HUES64 (cell line): ENCODE data around the gene TNKS1BP1.

ENCODE experiments used
- H3K27ac ChIP-seq: 2 replicates; pipeline ENCODE4 v1.7.0; 2013; ENCODE audit warnings: low read depth, low read length, inconsistent platforms
- H3K27me3 ChIP-seq: 2 replicates; pipeline ENCODE4 v1.6.1; 2013; ENCODE audit warnings: mild to moderate bottlenecking, low read length; ENCODE audit not compliant: insufficient read depth
- H3K36me3 ChIP-seq: 2 replicates; pipeline ENCODE4 v1.6.1; 2013; ENCODE audit warnings: mild to moderate bottlenecking, low read length; ENCODE audit not compliant: insufficient read depth
- H3K4me1 ChIP-seq: 2 replicates; pipeline ENCODE4 v1.6.1; 2013; ENCODE audit warnings: mild to moderate bottlenecking, low read length, moderate library complexity; ENCODE audit not compliant: insufficient read depth
- H3K4me3 ChIP-seq: 2 replicates; pipeline ENCODE4 v1.5.1; 2013; ENCODE audit warnings: mild to moderate bottlenecking, low read length, moderate library complexity
- H3K9ac ChIP-seq: 2 replicates; pipeline ENCODE4 v1.6.1; 2013; ENCODE audit warnings: mild to moderate bottlenecking, low read depth, low read length
- H3K9me3 ChIP-seq: 2 replicates; pipeline ENCODE4 v1.6.1; 2013; ENCODE audit warnings: low read depth, low read length; ENCODE audit not compliant: insufficient read depth
- WGBS: fragments of 150-250, 120-280 bp; methylation state at CpG from one replicate; pipeline ENCODE4 v1.1.7; 2013; ENCODE audit warnings: missing lambda C conversion rate; 5-methylcytosine and 5-hydroxymethylcytosine counted together

The TNKS1BP1 gene

DNA sequence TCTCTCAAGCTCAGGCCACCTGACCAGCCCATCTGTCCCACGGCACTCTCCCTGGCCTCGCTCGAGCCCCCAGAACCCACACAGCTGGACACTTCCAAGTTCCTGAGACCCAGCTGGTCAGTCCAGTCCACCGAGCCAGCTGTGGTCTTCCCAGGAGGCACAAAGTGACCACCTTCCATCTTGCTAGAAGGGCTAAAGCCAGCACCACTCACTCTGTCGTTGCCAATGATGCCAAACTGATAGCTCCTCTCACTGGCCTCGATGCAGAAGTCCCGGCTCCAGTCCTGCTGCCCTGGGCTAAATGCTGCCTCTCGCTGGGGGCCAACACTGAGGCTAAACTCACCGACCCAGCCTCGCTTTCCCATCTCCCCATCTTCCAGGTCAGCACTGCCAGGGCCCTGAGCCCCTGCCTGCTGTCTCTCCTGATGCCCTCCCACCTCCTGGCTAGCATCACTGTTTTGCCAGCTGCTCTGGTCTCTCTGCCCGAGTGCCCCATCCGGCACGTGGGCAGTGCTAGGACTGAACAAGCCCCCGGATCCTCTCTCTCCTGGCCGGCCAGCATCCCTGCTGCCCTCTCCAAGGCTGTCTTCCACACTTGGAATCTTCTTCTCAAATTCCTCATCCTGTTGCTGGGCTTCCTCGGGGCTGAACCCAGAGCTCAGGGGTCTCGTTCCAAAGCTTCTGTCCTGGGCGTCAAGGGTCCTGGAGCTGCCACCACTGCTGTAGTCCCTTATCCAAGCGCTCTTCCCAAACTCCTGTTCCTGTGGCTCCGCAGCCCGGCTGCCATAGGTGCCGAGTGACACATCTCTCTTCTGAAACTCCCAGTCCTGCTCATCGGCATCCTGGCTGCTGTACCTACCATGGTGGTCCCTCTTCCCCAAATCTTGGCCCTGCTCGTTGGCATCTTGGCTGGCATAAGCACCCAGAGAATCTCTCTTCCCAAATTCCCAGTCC lies 15.4 kb downstream of the TNKS1BP1 start:
- Histone ChIP-seq H3K27ac (no peak overlapping the region), H3K36me3 (peaks cover 59% of the 10 kb centered on the region), H3K9ac (no peak overlapping the region), H3K4me1 (peaks cover 17% of the 10 kb centered on the region; the same call in 1 of the 2 replicates), H3K4me3 (no peak overlapping the region), H3K27me3 (no peaks in the 10 kb centered on the region), H3K9me3 (no peaks in the 10 kb centered on the region)
- 93% methylated on average over 24 of the region's 24 CpGs for WGBS

DNA sequence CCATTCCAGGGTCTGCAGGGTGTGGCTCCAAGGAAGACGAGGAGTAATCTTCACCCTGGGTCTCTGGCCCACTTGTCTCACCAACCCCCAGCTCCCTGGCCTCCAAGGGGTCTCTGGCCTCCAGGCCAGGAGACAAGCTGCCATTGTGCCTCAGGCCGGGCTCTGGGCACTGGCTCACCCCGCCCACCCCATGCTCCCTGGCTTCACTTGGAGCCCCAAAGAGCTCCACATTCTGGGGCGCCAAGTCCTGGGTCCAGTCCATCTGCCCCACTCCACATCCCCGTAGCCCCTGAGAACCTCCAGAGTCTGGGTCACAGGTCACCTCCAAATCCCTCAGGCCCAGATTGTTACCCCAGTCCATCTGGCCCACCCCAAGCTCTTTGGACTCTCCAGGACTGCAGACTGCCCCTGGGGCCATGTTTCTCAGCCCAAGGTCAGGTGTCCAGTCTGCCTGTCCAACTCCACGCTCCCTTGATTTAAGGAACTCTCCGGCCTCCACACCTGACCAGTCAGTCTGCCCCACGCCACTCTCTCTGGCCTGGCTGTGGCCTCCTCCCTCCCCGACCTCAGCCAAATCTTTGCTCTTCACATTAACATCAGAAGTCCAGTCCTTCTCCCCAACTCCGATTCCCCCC lies 16.2 kb downstream of the TNKS1BP1 start:
- peaks cover 50% of the 10 kb centered on the region for H3K36me3 ChIP-seq

DNA sequence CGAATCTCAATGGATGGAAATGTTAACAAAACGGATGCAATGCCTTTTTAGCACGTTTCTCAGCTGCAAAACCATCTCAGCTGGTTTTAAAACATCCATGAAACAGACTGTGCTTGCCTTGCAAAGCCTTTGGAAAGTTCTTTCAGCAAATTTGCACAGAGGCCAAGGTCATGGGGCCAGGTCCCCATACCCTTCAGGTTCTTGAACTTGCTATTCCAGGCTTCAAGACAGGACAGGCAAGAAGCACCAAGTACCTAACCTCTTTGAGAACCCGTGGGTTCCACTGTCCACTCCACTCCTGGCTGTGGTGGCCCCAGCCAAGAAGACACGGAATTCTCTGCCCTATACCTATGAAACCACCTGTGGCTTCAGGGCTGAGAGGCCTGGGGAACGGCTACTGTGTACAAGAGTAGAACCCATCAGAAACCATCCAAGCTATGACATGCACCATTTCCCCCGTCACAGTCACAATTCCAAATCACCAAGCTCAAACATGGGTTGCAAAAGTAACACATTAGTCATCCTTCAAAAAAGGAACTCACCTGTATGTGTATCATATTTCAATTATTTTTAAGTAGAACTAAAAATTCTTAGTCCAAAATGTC lies 17.0 kb downstream of the TNKS1BP1 start:
- 92% methylated on average over 7 of the region's 7 CpGs for WGBS
- Histone ChIP-seq H3K36me3 (peaks cover 50% of the 10 kb centered on the region), H3K4me3 (no peak overlapping the region), H3K4me1 (peaks cover 14% of the 10 kb centered on the region; the same call in 1 of the 2 replicates), H3K9ac (no peak overlapping the region), H3K9me3 (no peaks in the 10 kb centered on the region), H3K27ac (no peak overlapping the region), H3K27me3 (no peaks in the 10 kb centered on the region)

More for the DNA sequence above, 16.2 kb downstream of the TNKS1BP1 start:
- no peak overlapping the region for H3K27ac ChIP-seq
- H3K4me1 ChIP-seq, result peaks cover 14% of the 10 kb centered on the region; the same call in 1 of the 2 replicates
- H3K9me3 ChIP-seq, result no peaks in the 10 kb centered on the region
- 95% methylated on average over 10 of the region's 10 CpGs for WGBS
- no peak overlapping the region for H3K4me3 ChIP-seq
- H3K9ac ChIP-seq, result no peak overlapping the region
- no peaks in the 10 kb centered on the region for H3K27me3 ChIP-seq

DNA sequence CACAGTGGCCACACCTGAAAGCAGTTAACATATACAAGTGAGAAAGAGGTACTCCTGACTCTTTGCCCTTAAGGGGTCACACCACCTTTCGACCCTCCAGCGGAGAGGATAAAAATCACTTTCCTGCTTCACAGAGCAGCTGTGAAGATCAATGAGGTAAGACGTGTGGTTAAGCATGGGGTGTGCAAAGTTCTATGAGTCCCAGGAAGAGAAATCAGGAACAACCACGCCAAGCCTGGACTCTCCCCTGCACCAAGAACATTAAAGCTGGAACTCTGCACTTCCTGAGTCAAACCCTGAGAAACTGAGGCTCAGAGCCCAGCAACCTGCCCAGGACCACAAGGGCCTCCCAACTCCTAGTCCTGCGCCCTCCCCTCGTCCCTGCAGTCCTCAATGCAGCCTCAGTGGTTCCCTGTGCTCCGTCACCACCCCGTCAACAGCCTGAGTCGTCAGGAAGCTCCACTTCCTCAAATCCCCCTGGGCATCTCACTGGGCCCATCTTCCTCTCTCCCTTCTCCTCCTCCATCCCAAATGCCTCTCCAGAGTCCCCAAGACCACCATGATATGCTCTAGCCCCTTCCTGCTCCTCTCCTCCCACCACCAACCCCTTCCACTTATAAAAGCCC lies 17.7 kb downstream of the TNKS1BP1 start:
- Histone ChIP-seq H3K27ac (no peak overlapping the region), H3K9ac (no peak overlapping the region), H3K4me3 (no peak overlapping the region), H3K4me1 (peaks cover 14% of the 10 kb centered on the region; the same call in 1 of the 2 replicates), H3K36me3 (peaks cover 49% of the 10 kb centered on the region), H3K27me3 (no peaks in the 10 kb centered on the region), H3K9me3 (no peaks in the 10 kb centered on the region)
- WGBS, result 90% methylated on average over 9 of the region's 9 CpGs

DNA sequence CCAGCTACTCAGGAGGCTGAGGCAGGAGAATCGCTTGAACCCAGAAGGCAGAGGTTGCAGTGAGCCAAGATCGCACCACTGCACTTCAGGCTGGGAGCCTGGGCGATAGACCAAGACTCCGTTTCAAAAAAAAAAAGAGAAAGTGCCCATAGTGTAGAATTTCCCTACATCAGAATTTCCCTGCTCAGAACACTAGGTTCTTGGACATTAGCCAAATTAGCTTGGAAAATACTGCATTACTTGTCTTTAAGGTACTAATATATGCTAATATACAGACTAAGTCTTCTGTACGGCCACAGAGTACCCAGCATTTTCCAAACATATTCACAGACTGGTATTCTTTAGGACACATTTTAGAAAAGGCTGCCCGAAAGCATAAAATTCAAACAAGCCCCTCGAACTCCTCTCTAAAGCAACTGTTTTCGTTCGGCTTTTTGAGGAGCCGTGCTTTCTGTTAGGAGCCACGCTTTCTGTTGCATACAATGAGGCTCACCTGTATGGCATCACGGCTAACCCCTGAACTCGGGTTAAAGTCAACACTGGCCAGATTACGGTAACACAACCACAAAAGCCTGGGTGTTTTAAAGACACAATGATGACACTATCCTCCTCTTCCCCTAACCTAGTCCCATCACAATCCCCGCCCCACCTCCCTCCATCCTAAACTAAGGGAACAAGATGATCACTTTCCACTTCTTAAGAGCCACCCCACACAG lies 18.4 kb downstream of the TNKS1BP1 start:
- 93% methylated on average over 15 of the region's 15 CpGs for WGBS
- H3K4me3 ChIP-seq, result no peak overlapping the region
- H3K27ac ChIP-seq, result no peak overlapping the region
- H3K27me3 ChIP-seq, result no peaks in the 10 kb centered on the region
- no peaks in the 10 kb centered on the region for H3K9me3 ChIP-seq
- no peak overlapping the region for H3K9ac ChIP-seq
- H3K4me1 ChIP-seq, result peaks cover 9% of the 10 kb centered on the region; the same call in 1 of the 2 replicates
- H3K36me3 ChIP-seq, result peaks cover 56% of the 10 kb centered on the region

DNA sequence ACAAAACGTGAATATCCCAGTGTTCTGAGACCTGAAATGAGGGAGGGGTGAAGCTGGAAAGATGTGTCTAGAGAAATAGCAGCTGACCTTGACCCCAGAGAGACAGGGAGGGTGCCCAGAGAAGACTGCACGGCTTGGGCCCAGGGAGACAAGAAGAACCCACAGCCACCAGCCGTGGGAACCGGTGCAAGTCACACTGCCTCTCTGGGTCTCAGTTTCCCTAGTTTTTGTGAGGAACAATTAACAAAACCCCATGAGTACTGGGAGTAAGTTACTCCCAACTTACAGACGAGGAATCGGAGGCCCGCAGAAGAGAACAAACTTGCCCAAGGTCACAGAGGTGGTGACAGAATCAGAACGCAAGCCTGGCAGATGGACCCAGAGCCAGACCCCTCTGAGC lies 19.2 kb downstream of the TNKS1BP1 start:
- H3K9ac ChIP-seq, result no peak overlapping the region
- H3K9me3 ChIP-seq, result no peaks in the 10 kb centered on the region
- H3K4me1 ChIP-seq, result peaks cover 5% of the 10 kb centered on the region; the same call in 1 of the 2 replicates
- no peak overlapping the region for H3K27ac ChIP-seq
- no peaks in the 10 kb centered on the region for H3K27me3 ChIP-seq
- no peak overlapping the region for H3K4me3 ChIP-seq
- peaks cover 63% of the 10 kb centered on the region for H3K36me3 ChIP-seq
- 93% methylated on average over 8 of the region's 8 CpGs for WGBS

DNA sequence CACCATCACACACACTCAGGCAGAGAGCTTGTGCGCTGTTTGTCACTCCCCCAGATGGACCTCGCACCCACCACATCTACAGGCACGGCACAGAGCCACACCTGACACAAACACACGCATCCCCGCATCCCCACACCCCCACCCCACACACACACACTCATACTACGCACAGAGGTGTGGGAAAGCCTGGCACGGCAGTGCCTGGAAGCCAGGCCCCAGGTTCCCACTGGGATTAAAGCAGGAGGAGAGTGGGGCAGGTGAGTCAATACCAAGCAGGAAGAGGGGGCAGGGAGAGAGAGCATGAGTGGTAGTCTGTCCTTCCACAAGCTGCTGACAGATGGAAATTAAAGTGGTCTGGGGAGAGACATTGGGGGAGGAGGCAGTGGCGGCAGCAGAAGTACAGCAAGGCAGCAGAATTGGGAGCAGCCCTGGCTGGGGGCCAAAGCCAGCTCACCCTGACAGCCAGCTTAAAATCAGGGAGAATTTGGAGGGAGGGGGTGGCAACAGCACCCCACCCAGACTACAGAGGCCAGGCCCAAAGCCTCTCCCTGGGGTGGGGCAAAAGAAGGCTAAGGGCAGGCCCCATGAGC lies 20.7 kb downstream of the TNKS1BP1 start:
- no peak overlapping the region for H3K4me3 ChIP-seq
- WGBS, result 93% methylated on average over 8 of the region's 8 CpGs
- peaks cover 4% of the 10 kb centered on the region; the same call in 1 of the 2 replicates for H3K4me1 ChIP-seq
- peaks cover 63% of the 10 kb centered on the region for H3K36me3 ChIP-seq
- H3K9me3 ChIP-seq, result peaks cover 7% of the 10 kb centered on the region; the same call in 1 of the 2 replicates
- no peaks in the 10 kb centered on the region for H3K27me3 ChIP-seq
- no peak overlapping the region for H3K27ac ChIP-seq
- no peak overlapping the region for H3K9ac ChIP-seq

DNA sequence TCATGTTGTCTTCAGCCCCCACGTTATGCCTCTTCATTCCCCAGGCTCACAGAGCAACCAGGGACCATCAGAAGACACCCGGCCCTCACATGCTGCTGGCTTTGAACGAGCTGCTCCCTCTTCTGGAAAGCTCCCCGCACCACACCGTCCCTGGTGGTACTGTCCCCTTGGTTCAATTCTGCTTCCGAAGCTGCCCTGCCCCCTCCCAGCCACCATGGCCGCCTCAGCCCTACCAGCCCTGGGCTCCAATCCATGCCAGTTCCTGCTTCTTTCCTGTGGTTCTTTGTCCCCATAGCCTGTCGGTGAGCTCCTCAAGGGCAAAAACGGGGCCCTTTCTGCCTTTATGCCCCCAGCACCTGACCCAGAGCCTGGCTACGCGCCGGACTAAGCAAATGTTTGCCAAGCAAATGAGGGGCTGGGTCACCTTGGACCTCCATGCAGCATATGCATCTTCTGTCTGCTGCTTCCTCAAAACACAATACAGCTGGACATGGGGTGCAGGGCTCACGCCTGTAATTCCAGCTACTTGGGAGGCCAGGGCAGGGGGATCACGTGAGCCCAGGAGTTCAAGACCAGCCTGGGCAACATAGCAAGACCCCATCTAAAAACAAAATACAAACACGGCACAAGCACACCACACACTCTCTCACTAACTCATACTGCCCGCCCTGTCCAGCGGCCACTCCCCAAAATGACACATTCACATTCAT lies 21.3 kb downstream of the TNKS1BP1 start:
- Histone ChIP-seq H3K9ac (no peak overlapping the region), H3K9me3 (peaks cover 7% of the 10 kb centered on the region; the same call in 1 of the 2 replicates), H3K27ac (peak overlapping the region; percentile 40; the same call in 1 of the 2 replicates), H3K27me3 (no peaks in the 10 kb centered on the region), H3K4me3 (no peak overlapping the region), H3K36me3 (peaks cover 64% of the 10 kb centered on the region), H3K4me1 (peaks cover 4% of the 10 kb centered on the region; the same call in 1 of the 2 replicates)
- 84% methylated on average over 17 of the region's 17 CpGs for WGBS

DNA sequence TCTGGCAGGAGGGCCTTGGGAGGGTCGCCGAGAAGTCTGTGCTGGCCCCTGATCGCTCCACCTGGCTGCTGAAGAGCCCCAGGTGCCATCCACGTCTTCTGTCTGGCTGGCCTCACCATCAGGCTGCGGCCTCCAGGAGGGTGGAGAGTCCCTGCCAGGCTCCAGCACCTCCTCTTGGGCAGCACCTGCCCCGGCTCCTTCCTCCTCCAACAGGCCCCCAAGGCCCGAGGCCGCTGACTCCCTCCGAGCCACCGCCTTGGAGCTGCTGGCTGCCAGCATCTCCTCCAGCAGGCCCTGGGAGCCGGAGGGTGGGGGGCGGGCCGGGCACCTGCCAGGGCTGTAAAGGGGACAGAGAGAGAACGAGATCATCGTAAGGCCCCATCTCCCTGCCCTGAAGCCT lies 22.3 kb downstream of the TNKS1BP1 start:
- H3K36me3 ChIP-seq, result peaks cover 64% of the 10 kb centered on the region
- 96% methylated on average over 15 of the region's 15 CpGs for WGBS
- peaks cover 7% of the 10 kb centered on the region; the same call in 1 of the 2 replicates for H3K9me3 ChIP-seq

More for the DNA sequence above, 22.3 kb downstream of the TNKS1BP1 start:
- Histone ChIP-seq H3K27me3 (no peaks in the 10 kb centered on the region), H3K4me1 (peaks cover 4% of the 10 kb centered on the region; the same call in 1 of the 2 replicates), H3K9ac (no peak overlapping the region), H3K4me3 (no peak overlapping the region), H3K27ac (no peak overlapping the region)
